HUES48 (cell line): ENCODE results near the gene JAZF1.
A peak's percentile ranks its signal among the peaks of the same experiment; 100 is the strongest.

Experiments
- H3K27ac ChIP-seq: one replicate; pipeline ENCODE4 v1.7.0; 2013; ENCODE audit warnings: low read depth, low read length, inconsistent platforms
- H3K27me3 ChIP-seq: 2 replicates; pipeline ENCODE4 v1.6.1; 2013; ENCODE audit warnings: mild to moderate bottlenecking, low read length; ENCODE audit not compliant: control insufficient read depth, insufficient read depth
- H3K36me3 ChIP-seq: 2 replicates; pipeline ENCODE4 v1.6.1; 2013; ENCODE audit warnings: low read length; ENCODE audit not compliant: control insufficient read depth, insufficient read depth
- H3K4me1 ChIP-seq: 2 replicates; pipeline ENCODE4 v1.6.1; 2013; ENCODE audit warnings: mild to moderate bottlenecking, low read length; ENCODE audit not compliant: control insufficient read depth, insufficient read depth
- H3K4me3 ChIP-seq: 2 replicates; pipeline ENCODE4 v1.5.1; 2013; ENCODE audit warnings: mild to moderate bottlenecking, low read depth, low read length
- H3K9ac ChIP-seq: 2 replicates; pipeline ENCODE4 v1.6.1; 2013; ENCODE audit warnings: mild to moderate bottlenecking, low read depth, low read length, moderate library complexity
- H3K9me3 ChIP-seq: 2 replicates; pipeline ENCODE4 v1.6.1; 2013; ENCODE audit warnings: low read length; ENCODE audit not compliant: control insufficient read depth, insufficient read depth

Gene JAZF1

GRCh38 chr7:28180364-28181147 is at the start of gene JAZF1:
TSS of gene JAZF1 (minus strand) at chr7:28180795.
- Histone ChIP-seq H3K27me3 (peaks cover 10% of the 10 kb centered on the region; the same call in 1 of the 2 replicates), H3K4me3 (peak within 1 kb of the TSS; percentile 74), H3K9ac (no peak within 1 kb of the TSS), H3K4me1 (peaks cover 42% of the 10 kb centered on the region), H3K27ac (no peak within 1 kb of the TSS), H3K9me3 (no peaks in the 10 kb centered on the region), H3K36me3 (no peaks in the 10 kb centered on the region)

GRCh38 chr7:28230261-28230660 is 49.7 kb upstream of the JAZF1 start:
- no peaks in the 10 kb centered on the region for H3K27me3 ChIP-seq
- no peak overlapping the region for H3K4me3 ChIP-seq
- H3K9ac ChIP-seq, result no peak overlapping the region
- H3K4me1 ChIP-seq, result peaks cover 29% of the 10 kb centered on the region
- no peaks in the 10 kb centered on the region for H3K9me3 ChIP-seq
- H3K27ac ChIP-seq, result no peak overlapping the region
- H3K36me3 ChIP-seq, result no peaks in the 10 kb centered on the region

GRCh38 chr7:28228396-28228795 is 47.8 kb upstream of the JAZF1 start:
- H3K9me3 ChIP-seq, result no peaks in the 10 kb centered on the region
- peaks cover 33% of the 10 kb centered on the region for H3K4me1 ChIP-seq
- H3K4me3 ChIP-seq, result no peak overlapping the region
- H3K27ac ChIP-seq, result no peak overlapping the region
- no peak overlapping the region for H3K9ac ChIP-seq
- H3K36me3 ChIP-seq, result no peaks in the 10 kb centered on the region
- no peaks in the 10 kb centered on the region for H3K27me3 ChIP-seq

GRCh38 chr7:28226003-28226402 is 45.4 kb upstream of the JAZF1 start:
- Histone ChIP-seq H3K9me3 (no peaks in the 10 kb centered on the region), H3K27me3 (no peaks in the 10 kb centered on the region), H3K4me1 (peaks cover 33% of the 10 kb centered on the region), H3K4me3 (no peak overlapping the region), H3K27ac (no peak overlapping the region), H3K36me3 (no peaks in the 10 kb centered on the region), H3K9ac (no peak overlapping the region)

GRCh38 chr7:28225576-28225975 is 45.0 kb upstream of the JAZF1 start:
- Histone ChIP-seq H3K9ac (no peak overlapping the region), H3K36me3 (no peaks in the 10 kb centered on the region), H3K4me1 (peaks cover 33% of the 10 kb centered on the region), H3K27me3 (no peaks in the 10 kb centered on the region), H3K4me3 (no peak overlapping the region), H3K9me3 (no peaks in the 10 kb centered on the region), H3K27ac (no peak overlapping the region)

- H3K4me1 ChIP-seq, result peaks cover 25% of the 10 kb centered on the region
- H3K27me3 ChIP-seq, result no peaks in the 10 kb centered on the region
- H3K9ac ChIP-seq, result no peak overlapping the region
- H3K4me3 ChIP-seq, result no peak overlapping the region
- H3K27ac ChIP-seq, result no peak overlapping the region
- H3K9me3 ChIP-seq, result no peaks in the 10 kb centered on the region
- H3K36me3 ChIP-seq, result no peaks in the 10 kb centered on the region
These were observed 44.1 kb upstream of the JAZF1 start for GRCh38 chr7:28224675-28225074.

- H3K9ac ChIP-seq, result no peak overlapping the region
- no peak overlapping the region for H3K27ac ChIP-seq
- no peaks in the 10 kb centered on the region for H3K9me3 ChIP-seq
- H3K36me3 ChIP-seq, result no peaks in the 10 kb centered on the region
- no peak overlapping the region for H3K4me3 ChIP-seq
- no peaks in the 10 kb centered on the region for H3K27me3 ChIP-seq
- peaks cover 23% of the 10 kb centered on the region for H3K4me1 ChIP-seq
These were observed 43.6 kb upstream of the JAZF1 start for GRCh38 chr7:28224172-28224571.

- H3K9me3 ChIP-seq, result no peaks in the 10 kb centered on the region
- H3K36me3 ChIP-seq, result no peaks in the 10 kb centered on the region
- no peak overlapping the region for H3K27ac ChIP-seq
- H3K4me1 ChIP-seq, result peaks cover 23% of the 10 kb centered on the region
- no peak overlapping the region for H3K4me3 ChIP-seq
- no peaks in the 10 kb centered on the region for H3K27me3 ChIP-seq
- no peak overlapping the region for H3K9ac ChIP-seq
These were observed 42.0 kb upstream of the JAZF1 start for GRCh38 chr7:28222636-28223035.

GRCh38 chr7:28219793-28220192 is 39.2 kb upstream of the JAZF1 start:
- no peaks in the 10 kb centered on the region for H3K36me3 ChIP-seq
- H3K9me3 ChIP-seq, result no peaks in the 10 kb centered on the region
- no peaks in the 10 kb centered on the region for H3K27me3 ChIP-seq
- no peak overlapping the region for H3K9ac ChIP-seq
- H3K27ac ChIP-seq, result no peak overlapping the region
- no peak overlapping the region for H3K4me3 ChIP-seq
- H3K4me1 ChIP-seq, result peaks cover 8% of the 10 kb centered on the region

GRCh38 chr7:28217143-28217542 is 36.5 kb upstream of the JAZF1 start:
- Histone ChIP-seq H3K9me3 (no peaks in the 10 kb centered on the region), H3K36me3 (no peaks in the 10 kb centered on the region), H3K4me1 (peaks cover 4% of the 10 kb centered on the region; the same call in 1 of the 2 replicates), H3K4me3 (no peak overlapping the region), H3K27ac (no peak overlapping the region), H3K27me3 (no peaks in the 10 kb centered on the region), H3K9ac (no peak overlapping the region)

- no peak overlapping the region for H3K9ac ChIP-seq
- no peaks in the 10 kb centered on the region for H3K36me3 ChIP-seq
- H3K9me3 ChIP-seq, result no peaks in the 10 kb centered on the region
- H3K4me3 ChIP-seq, result no peak overlapping the region
- H3K4me1 ChIP-seq, result no peaks in the 10 kb centered on the region
- no peak overlapping the region for H3K27ac ChIP-seq
- H3K27me3 ChIP-seq, result no peaks in the 10 kb centered on the region
These were observed 30.4 kb upstream of the JAZF1 start for GRCh38 chr7:28211006-28211405.
